ENCODE measurements around the gene ABTB2. TPM values are rescaled to one million over a fixed set of nuclear protein-coding genes. Genes with fewer than 3 reads are reported as not detected.

ABTB2 gene
- total RNA-seq, 2 donors from 2014 or later: 27.0 to 27.4 TPM

DNA sequence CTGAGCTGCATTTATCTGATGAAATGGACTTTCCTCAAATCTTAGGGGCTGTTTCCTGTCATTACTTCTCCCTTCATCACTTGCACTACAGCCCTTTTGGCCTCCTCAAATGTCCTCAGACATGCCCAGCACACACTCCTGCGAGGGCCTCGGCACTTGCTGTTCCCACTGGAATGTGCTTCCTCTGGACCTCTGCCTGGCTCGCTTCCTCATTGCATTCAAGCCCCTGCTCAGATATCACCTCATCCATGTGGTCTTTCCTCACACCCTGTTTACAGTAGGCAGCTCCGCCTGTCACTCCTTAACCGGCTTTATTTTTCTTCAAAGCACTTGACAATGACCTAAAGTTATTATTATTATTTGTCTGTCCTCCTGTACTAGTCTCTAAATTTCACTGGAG lies 243.3 kb downstream of the ABTB2 start:
- Histone ChIP-seq H3K4me3 (no peak overlapping the region), H3K27ac (no peak overlapping the region), H3K27me3 (no peaks in the 10 kb centered on the region), H3K4me1 (no peaks in the 10 kb centered on the region), H3K9me3 (no peaks in the 10 kb centered on the region), H3K36me3 (peaks cover 87% of the 10 kb centered on the region)
- no peak for DNase-seq (ENCODE audit: low spot score)
- no peak for TF ChIP-seq CTCF (IDR thresholded peaks at IDR 0.05)

DNA sequence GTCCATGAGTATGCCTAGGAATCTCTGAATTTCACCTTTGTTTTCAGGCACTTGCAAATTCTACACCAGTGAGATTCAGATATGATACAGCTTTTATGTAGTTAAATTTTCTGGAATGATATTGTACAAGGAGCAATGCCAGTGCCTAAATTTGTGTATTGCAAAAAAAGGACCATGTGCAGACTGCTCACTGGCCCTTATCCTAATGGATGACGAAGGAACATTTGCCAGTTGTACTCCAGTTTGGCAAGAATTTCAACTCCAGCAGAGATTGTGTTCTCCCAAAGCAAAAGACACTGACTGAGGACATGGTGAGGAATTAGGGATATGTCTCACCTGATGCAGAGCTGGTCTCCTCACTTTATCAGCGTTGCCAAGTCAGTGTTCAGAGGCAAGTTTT lies 243.8 kb downstream of the ABTB2 start:
- H3K36me3 ChIP-seq: peaks cover 87% of the 10 kb centered on the region
- no peak for TF ChIP-seq CTCF (IDR thresholded peaks at IDR 0.05)

GRCh38 chr11:34111722-34112270 lies 246.0 kb downstream of the ABTB2 start:
- Histone ChIP-seq H3K4me1 (no peaks in the 10 kb centered on the region), H3K27ac (no peak overlapping the region), H3K36me3 (peaks cover 69% of the 10 kb centered on the region), H3K9me3 (no peaks in the 10 kb centered on the region), H3K27me3 (no peaks in the 10 kb centered on the region), H3K4me3 (no peak overlapping the region)
- DNase-seq (ENCODE audit: low spot score): no peak
- TF ChIP-seq CTCF (IDR thresholded peaks at IDR 0.05): no peak

More for the DNA sequence above, 243.8 kb downstream of the ABTB2 start:
- H3K4me3 ChIP-seq: no peak overlapping the region
- no peaks in the 10 kb centered on the region for H3K9me3 ChIP-seq
- DNase-seq (ENCODE audit: low spot score): no peak
- no peaks in the 10 kb centered on the region for H3K4me1 ChIP-seq
- no peak overlapping the region for H3K27ac ChIP-seq
- no peaks in the 10 kb centered on the region for H3K27me3 ChIP-seq

- peak overlapping the region; percentile 60 to 92 for H3K4me3 ChIP-seq
- peak overlapping the region; percentile 87 to 93 for H3K27ac ChIP-seq
- no peak for DNase-seq (ENCODE audit: low spot score)
- H3K9me3 ChIP-seq: no peaks in the 10 kb centered on the region
- peaks cover 20% of the 10 kb centered on the region for H3K36me3 ChIP-seq
- H3K27me3 ChIP-seq: no peaks in the 10 kb centered on the region
- H3K4me1 ChIP-seq: peaks cover 0 to 15% of the 10 kb centered on the region in 2 donors
- TF ChIP-seq CTCF (IDR thresholded peaks at IDR 0.05): no peak
Measured at GRCh38 chr11:34105957-34106504, 251.8 kb downstream of the ABTB2 start.

DNA sequence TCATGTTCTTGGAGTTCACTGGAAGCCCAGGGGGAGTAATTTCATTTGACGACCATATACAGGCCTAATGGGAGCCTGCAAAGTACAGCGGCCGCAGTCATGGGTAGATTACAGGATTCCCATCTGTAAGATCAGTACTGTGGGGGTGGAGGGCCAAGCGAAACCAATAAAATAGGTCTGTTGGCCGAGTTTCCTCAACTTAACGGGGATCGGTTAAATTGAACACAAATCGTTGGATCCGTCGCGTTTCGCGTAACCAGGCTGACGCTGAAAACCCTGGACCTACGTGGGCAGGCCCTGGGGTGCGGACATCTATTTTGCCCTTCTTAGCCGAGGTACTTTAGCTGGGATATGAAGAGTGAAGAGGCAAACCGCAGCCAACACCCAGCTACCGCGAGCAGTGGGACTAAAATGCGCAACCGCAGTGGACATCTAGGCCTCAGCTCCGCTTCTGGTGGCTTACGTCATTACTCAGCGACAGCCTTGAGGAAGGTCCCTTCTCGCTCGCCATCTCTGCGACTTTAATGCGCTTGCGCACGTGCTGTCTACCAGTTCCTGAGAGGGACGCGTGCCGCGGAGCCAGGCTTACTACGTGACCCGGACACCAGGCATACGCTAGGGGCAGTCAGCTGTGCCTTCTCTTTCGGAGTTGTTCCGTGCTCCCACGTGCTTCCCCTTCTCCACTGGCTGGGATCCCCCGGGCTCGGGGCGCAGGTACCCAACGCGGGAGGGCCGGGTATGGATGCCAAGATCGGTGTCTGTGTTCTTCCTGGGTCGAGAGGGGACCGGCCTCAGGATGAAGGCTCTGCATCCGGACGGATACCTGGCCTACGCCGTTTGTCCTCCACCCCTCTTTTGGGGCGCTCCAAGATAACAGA lies 252.5 kb downstream of the ABTB2 start, which contains the start of gene NAT10:
NAT10 (plus strand) TSS at position 551 of the 878 bp plus-strand sequence. CDS start 2,597 bp downstream, outside the sequence.
- no peaks in the 10 kb centered on the region for H3K27me3 ChIP-seq
- peak within 1 kb of the TSS; percentile 87 to 93 for H3K27ac ChIP-seq
- TF ChIP-seq CTCF (IDR thresholded peaks at IDR 0.05): no peak
- H3K4me1 ChIP-seq: peaks cover 0 to 15% of the 10 kb centered on the region in 2 donors
- no peaks in the 10 kb centered on the region for H3K9me3 ChIP-seq
- peaks cover 20% of the 10 kb centered on the region for H3K36me3 ChIP-seq
- peak; percentile 99 for DNase-seq (ENCODE audit: low spot score)
- H3K4me3 ChIP-seq: peak within 1 kb of the TSS; percentile 60 to 92

Measured in right atrium auricular region (tissue), 2 donors.